Heart left ventricle (tissue), 16 donors: ENCODE data around the gene DCAF15. TPM values are rescaled to one million over a fixed set of nuclear protein-coding genes. Genes with fewer than 3 reads are reported as not detected.
"Not testable (repeated sequence)": the region's sequence is repeated elsewhere in the genome, so short reads cannot be mapped to it uniquely, and the experiment has no call there.

Experiments
- ATAC-seq, 4 donors: fragments of 200-7000 bp; cut with Tn5 transposase; one replicate each; pipeline ENCODE4 v1.9.1; 2020 to 2022; ENCODE audit warnings: moderate library complexity in 4 of 4, mild to moderate bottlenecking in 3 of 4, moderate number of reproducible peaks in 1 of 4
- DNase-seq, 5 donors: peaks; one replicate each; pipeline ENCODE4 v3.0.0-alpha.2; 2020
- H3K27ac ChIP-seq, 12 donors: fragments of 200-600 bp; sonication (generic) in 4 of 12; one replicate each; pipeline versions ENCODE4 v1.5.0 to v1.8.0; 2016 to 2022; ENCODE audit warnings: mild to moderate bottlenecking in 2 of 12
- H3K27me3 ChIP-seq, 9 donors: fragments of 200-600 bp; sonication (generic) in 2 of 9; one replicate each; pipeline versions ENCODE4 v1.5.1 to v1.8.0; 2016 to 2022; ENCODE audit warnings: mild to moderate bottlenecking in 3 of 9
- H3K36me3 ChIP-seq, 9 donors: fragments of 200-600 bp; sonication (generic) in 2 of 9; one replicate each; pipeline versions ENCODE4 v1.5.0 to v1.8.0; 2018 to 2022; ENCODE audit warnings: mild to moderate bottlenecking in 2 of 9
- H3K4me1 ChIP-seq, 12 donors: fragments of 200-600 bp; sonication (generic) in 4 of 12; one replicate each; pipeline versions ENCODE4 v1.5.0 to v1.8.0; 2016 to 2022; ENCODE audit warnings: mild to moderate bottlenecking in 3 of 12
- H3K4me3 ChIP-seq, 12 donors: fragments of 200-600 bp; sonication (generic) in 4 of 12; one replicate each; pipeline versions ENCODE4 v1.5.0 to v1.8.0; 2017 to 2022; ENCODE audit warnings: mild to moderate bottlenecking in 9 of 12, moderate library complexity in 4 of 12
- H3K9me3 ChIP-seq, 12 donors: fragments of 200-600 bp; sonication (generic) in 4 of 12; one replicate each; pipeline versions ENCODE4 v1.5.0 to v1.8.0; 2016 to 2022; ENCODE audit warnings: mild to moderate bottlenecking in 1 of 12
- CTCF ChIP-seq, 12 donors: fragments of 200-600 bp; sonication (generic) in 4 of 12; IDR thresholded peaks; one replicate each; pipeline versions ENCODE4 v1.5.0 to v1.8.0; 2018 to 2022; ENCODE audit warnings: antibody characterized with exemption in 12 of 12, mild to moderate bottlenecking in 5 of 12
- POLR2A ChIP-seq, 2 donors: fragments of 450-650 bp; IDR thresholded peaks; one replicate each; pipeline ENCODE4 v1.6.1; 2017; ENCODE audit warnings: antibody characterized with exemption in 2 of 2, mild to moderate bottlenecking in 2 of 2, moderate library complexity in 2 of 2
- WGBS, 4 donors: extraction: QIAGEN DNeasy Blood & Tissue Kit in 2 of 4; methylation state at CpG; one replicate each; pipeline versions ENCODE4 v1.1.5 to v1.1.7; 2013 to 2018; 5-methylcytosine and 5-hydroxymethylcytosine counted together
- intact Hi-C, 10 donors: fragments of 100-400 bp; cut with DNase I; formaldehyde crosslinking; loops; one replicate each; pipeline versions ENCODE4 v1.11.1 to v1.14.2; 2022
- polyA plus RNA-seq, 2 donors: library from polyadenylated mRNA; stranded (reverse); fragments of 200-250 nt; gene quantifications; one replicate each; pipeline ENCODE4 v1.2.3, GENCODE V29; 2013
- total RNA-seq, 9 donors: library from RNA; depleted of rRNA in 2 of 9; stranded (reverse); fragments of >200 nt in 2 of 9; fragmentation: NEBNext Ultra II Directional in 3 of 9; extraction: Animal tissue kit (Norgen Biotek cat#: 25700) in 3 of 9; gene quantifications; one replicate each; pipeline versions ENCODE4 v1.1.0 to v1.2.4, GENCODE V29; 2016 to 2023
- donor health status: ischemic (EF 13 %, LVEDD 7.1; RV severe dilation, severe dysfunction).
- donor health status: healthy with polysubstance abuse.
- donor health status: DM: no; HTN: yes; CAD: no.
- donor health status: DM: no; HTN: no; CAD: no.
- donor health status: ischemic (EF 25% LVEDD 6.9; RV normal size, moderate dysfunction).
- donor health status: ischemic (EF 25% LVEDD 5.7; RV mildly dilated, moderate dysfunction).
- donor health status: healthy.
- donor health status: DM: yes; HTN: yes; CAD: no.
- donor health status: ischemic (EF 35%, LVEDD 5.7; RV mildly dilated, moderate dysfunction).
- donor health status: nonischemic (EF 11% LVEDD 7.7; RV severe dilation, severe dysfunction).
- donor health status: DM: yes; HTN: yes; CAD: no.
- donor health status: PGD.
- donor health status: ischemic (EF 29% LVEDD 5.4; RV normal size, mild dysfunction).
- donor health status: nonischemic (EF 23%, LVEDD 6.1; RV moderate dilation, normal function).

The DCAF15 gene
- total and polyA plus RNA-seq, 11 donors, result 8.4 to 25.8 (median 18.1) TPM

GRCh38 chr19:13968383-13968935 is 16.1 kb downstream of the DCAF15 start:
- Histone ChIP-seq H3K4me1 (no peaks in the 10 kb centered on the region), H3K36me3 (peaks cover 0 to 98% (median 88%) of the 10 kb centered on the region in 9 donors), H3K27me3 (no peaks in the 10 kb centered on the region), H3K9me3 (no peaks in the 10 kb centered on the region), H3K27ac (no peak overlapping the region), H3K4me3 (no peak overlapping the region)
- ATAC-seq (no peak), DNase-seq (no peak)
- intact Hi-C loops, result no loop called here
- TF ChIP-seq POLR2A (IDR thresholded peaks at IDR 0.05), result no peak
- TF ChIP-seq CTCF (IDR thresholded peaks at IDR 0.05), result no peak
- 94 to 96% (median 95%) methylated on average over 15 to 22 of the region's 22 CpGs for WGBS, 4 donors

- Histone ChIP-seq H3K9me3 (no peaks in the 10 kb centered on the region), H3K27me3 (no peaks in the 10 kb centered on the region), H3K27ac (no peak overlapping the region), H3K4me1 (no peaks in the 10 kb centered on the region), H3K4me3 (no peak overlapping the region), H3K36me3 (peaks cover 0 to 98% (median 88%) of the 10 kb centered on the region in 9 donors)
- no peak for ATAC-seq
- WGBS, 4 donors, result 92 to 95% (median 93%) methylated on average over 18 of the region's 18 CpGs
- TF ChIP-seq POLR2A (IDR thresholded peaks at IDR 0.05) (no peak), CTCF (IDR thresholded peaks at IDR 0.05) (no peak)
- no peak for DNase-seq
- intact Hi-C loops, result no loop called here
These were observed 16.7 kb downstream of the DCAF15 start for GRCh38 chr19:13968999-13969398.

GRCh38 chr19:13969897-13970296 is 17.6 kb downstream of the DCAF15 start:
- intact Hi-C loops, result no loop called here
- no peak overlapping the region for H3K27ac ChIP-seq
- DNase-seq (no peak), ATAC-seq (no peak)
- H3K4me1 ChIP-seq, result peaks cover 0 to under 1% (median 0%) of the 10 kb centered on the region in 12 donors
- no peaks in the 10 kb centered on the region for H3K27me3 ChIP-seq
- H3K9me3 ChIP-seq, result no peaks in the 10 kb centered on the region
- TF ChIP-seq CTCF (IDR thresholded peaks at IDR 0.05), result no peak
- TF ChIP-seq POLR2A (IDR thresholded peaks at IDR 0.05), result no peak
- peaks cover 0 to 94% (median 85%) of the 10 kb centered on the region in 9 donors for H3K36me3 ChIP-seq
- WGBS, 4 donors, result 89 to 91% (median 90%) methylated on average over 18 of the region's 18 CpGs
- H3K4me3 ChIP-seq, result no peak overlapping the region

- not testable (repeated sequence) for H3K27ac ChIP-seq
These were observed 19.6 kb downstream of the DCAF15 start for GRCh38 chr19:13971868-13972267.

More at GRCh38 chr19:13971868-13972267, 19.6 kb downstream of the DCAF15 start:
- peaks cover 0 to 83% (median 70%) of the 10 kb centered on the region in 9 donors for H3K36me3 ChIP-seq
- 88 to 91% (median 89%) methylated on average over 15 of the region's 15 CpGs for WGBS, 4 donors
- H3K9me3 ChIP-seq, DNase-seq, H3K4me3 ChIP-seq, H3K27me3 ChIP-seq, intact Hi-C loops, ATAC-seq: not testable (repeated sequence)
- H3K4me1 ChIP-seq, result peaks cover 0 to 18% (median 2%) of the 10 kb centered on the region in 12 donors
